Stimulated activated naive B cell treated with anti-CD40 and anti-IgM and Interleukin-4, amounts not matched to agents 10 μg/mL and 1 μg/mL and 100 μg/mL, for 72 hours (primary cell): Measurements from ENCODE around the gene OVOL2.
A peak's percentile ranks its signal among the peaks of the same experiment; 100 is the strongest.

ENCODE experiments used
- ATAC-seq, 2 donors: fragments of 150-1000 bp; cut with Tn5 transposase; replicated peaks; 2 replicates each; pipeline ENCODE4 v1.10.0; 2021; ENCODE audit warnings: moderate library complexity in 1 of 2
- DNase-seq: peaks from one replicate; pipeline ENCODE4 v3.0.0; 2021
- H3K27ac Mint-ChIP-seq: one replicate; pipeline ENCODE4 v1.8.0; 2022; ENCODE audit warnings: mild to moderate bottlenecking, mixed read lengths
- H3K27me3 Mint-ChIP-seq, 2 donors: one replicate each; pipeline ENCODE4 v1.8.0; 2022; ENCODE audit warnings: mixed read lengths in 2 of 2
- H3K36me3 Mint-ChIP-seq, 2 donors: one replicate each; pipeline ENCODE4 v1.8.0; 2022; ENCODE audit warnings: mixed read lengths in 2 of 2, mild to moderate bottlenecking in 1 of 2
- H3K4me1 Mint-ChIP-seq, 2 donors: one replicate each; pipeline ENCODE4 v1.8.0; 2022; ENCODE audit warnings: mixed read lengths in 2 of 2, mild to moderate bottlenecking in 1 of 2
- H3K4me3 Mint-ChIP-seq, 2 donors: one replicate each; pipeline ENCODE4 v1.8.0; 2022; ENCODE audit warnings: mild to moderate bottlenecking in 2 of 2, mixed read lengths in 2 of 2, moderate library complexity in 1 of 2
- H3K9me3 Mint-ChIP-seq, 2 donors: one replicate each; pipeline ENCODE4 v1.8.0; 2022; ENCODE audit warnings: mixed read lengths in 2 of 2, mild to moderate bottlenecking in 1 of 2

OVOL2 gene

GRCh38 chr20:18079756-18080353 lies 22.1 kb upstream of the OVOL2 start:
- no peak overlapping the region for H3K27ac Mint-ChIP-seq
- H3K4me3 Mint-ChIP-seq, result no peak overlapping the region
- H3K27me3 Mint-ChIP-seq, result peaks cover 15 to 16% of the 10 kb centered on the region in 2 donors
- no peaks in the 10 kb centered on the region for H3K9me3 Mint-ChIP-seq
- H3K36me3 Mint-ChIP-seq, result no peaks in the 10 kb centered on the region
- no peak for DNase-seq
- no peak for ATAC-seq
- no peaks in the 10 kb centered on the region for H3K4me1 Mint-ChIP-seq

GRCh38 chr20:18077157-18077556 lies 19.4 kb upstream of the OVOL2 start:
- no peak for ATAC-seq
- Mint-ChIP-seq H3K36me3 (no peaks in the 10 kb centered on the region), H3K4me1 (no peaks in the 10 kb centered on the region), H3K4me3 (no peak overlapping the region), H3K27ac (no peak overlapping the region), H3K27me3 (peaks cover 36 to 38% of the 10 kb centered on the region in 2 donors), H3K9me3 (no peaks in the 10 kb centered on the region)
- no peak for DNase-seq

DNA sequence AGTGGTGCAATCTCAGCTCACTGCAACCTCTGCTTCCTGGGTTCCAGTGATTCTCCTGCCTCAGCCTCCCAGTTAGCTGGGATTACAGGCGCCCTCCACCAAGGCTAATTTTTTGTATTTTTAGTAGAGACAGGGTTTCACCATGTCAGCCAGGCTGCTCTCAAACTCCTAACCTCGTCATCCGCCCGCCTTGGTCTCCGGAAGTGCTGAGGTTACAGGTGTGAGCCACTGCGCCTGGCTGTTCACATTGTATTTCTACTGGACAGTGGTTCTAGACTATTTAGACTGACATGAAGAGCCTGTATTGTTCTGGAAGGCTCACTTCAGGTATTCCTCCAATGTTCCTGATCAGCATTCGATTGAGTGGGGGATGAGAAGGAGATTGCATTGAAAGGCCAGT lies 14.8 kb upstream of the OVOL2 start:
- peaks cover 43 to 50% of the 10 kb centered on the region in 2 donors for H3K27me3 Mint-ChIP-seq
- no peak overlapping the region for H3K27ac Mint-ChIP-seq
- no peak overlapping the region for H3K4me3 Mint-ChIP-seq
- no peaks in the 10 kb centered on the region for H3K4me1 Mint-ChIP-seq
- ATAC-seq (no peak), DNase-seq (no peak)
- H3K9me3 Mint-ChIP-seq, result no peaks in the 10 kb centered on the region
- H3K36me3 Mint-ChIP-seq, result no peaks in the 10 kb centered on the region

DNA sequence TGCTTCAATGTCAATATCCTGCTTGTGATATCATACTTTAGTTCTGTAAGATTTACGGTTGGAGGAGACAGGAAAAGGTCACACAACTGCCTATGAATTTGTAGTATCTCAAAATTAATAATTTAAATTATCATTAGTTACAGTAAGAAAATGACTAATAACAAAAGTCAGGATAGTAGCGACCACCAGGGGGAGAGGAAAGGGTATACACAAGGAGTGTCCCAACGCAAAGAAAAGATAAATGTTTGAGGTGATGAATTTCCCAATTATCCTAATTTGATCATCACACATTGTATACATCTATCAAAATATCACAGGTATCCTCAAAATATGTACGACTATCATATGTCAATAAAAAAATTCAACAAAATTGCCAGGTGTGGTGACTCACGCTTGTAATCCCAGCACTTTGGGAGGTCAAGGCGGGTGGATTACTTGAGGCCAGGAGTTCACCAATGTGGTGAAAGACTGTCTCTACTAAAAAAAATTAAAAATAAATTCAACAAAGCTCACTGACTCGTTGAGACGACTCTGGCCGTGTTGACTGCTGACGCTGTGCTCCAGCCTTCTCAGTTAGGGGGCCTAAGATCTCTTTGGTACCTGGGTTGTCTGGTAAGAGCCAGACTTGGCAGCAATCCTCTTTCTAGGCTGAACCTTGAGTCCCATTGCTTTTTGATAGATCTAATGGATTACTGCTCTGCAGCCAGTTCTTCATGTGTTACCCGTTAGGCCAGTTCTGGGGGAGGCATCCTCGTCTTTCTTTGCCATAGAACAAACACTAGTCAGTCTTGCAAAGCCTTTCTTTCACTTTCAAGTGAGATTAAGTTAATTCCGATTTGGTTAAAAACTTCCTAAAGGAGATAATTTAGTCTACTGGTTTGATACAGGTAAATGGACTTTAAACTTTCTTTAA lies 9.0 kb upstream of the OVOL2 start:
- H3K4me3 Mint-ChIP-seq, result no peak overlapping the region
- H3K27me3 Mint-ChIP-seq, result peaks cover 23 to 29% of the 10 kb centered on the region in 2 donors
- no peak for ATAC-seq
- no peaks in the 10 kb centered on the region for H3K4me1 Mint-ChIP-seq
- no peak for DNase-seq
- H3K36me3 Mint-ChIP-seq, result no peaks in the 10 kb centered on the region
- no peaks in the 10 kb centered on the region for H3K9me3 Mint-ChIP-seq
- no peak overlapping the region for H3K27ac Mint-ChIP-seq

- Mint-ChIP-seq H3K36me3 (no peaks in the 10 kb centered on the region), H3K27ac (no peak overlapping the region), H3K27me3 (peaks cover 32 to 36% of the 10 kb centered on the region in 2 donors), H3K9me3 (no peaks in the 10 kb centered on the region), H3K4me1 (peaks cover 2 to 7% of the 10 kb centered on the region in 2 donors), H3K4me3 (no peak overlapping the region)
- DNase-seq, result no peak
- ATAC-seq, result no peak
These were observed 6.0 kb upstream of the OVOL2 start for GRCh38 chr20:18063676-18064075.

DNA sequence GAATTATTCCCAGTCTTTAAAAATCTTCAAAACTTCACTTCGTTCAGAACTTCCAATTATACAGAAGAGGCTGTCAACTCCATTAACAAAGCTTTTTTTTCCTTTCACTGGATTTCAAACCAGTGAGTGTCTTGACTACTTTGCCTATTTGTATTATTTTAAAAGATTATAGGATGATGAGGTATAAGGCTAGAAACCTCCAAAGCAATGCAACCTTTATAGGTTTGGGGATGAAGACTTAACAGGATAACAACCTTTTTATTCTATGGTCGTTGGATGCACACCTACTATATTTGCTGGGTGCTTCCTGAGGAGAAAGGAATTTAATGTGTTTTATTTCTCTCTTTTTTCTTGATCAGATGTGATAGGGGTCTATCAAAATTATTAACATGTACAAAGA lies 1.9 kb upstream of the OVOL2 start:
- Mint-ChIP-seq H3K9me3 (no peaks in the 10 kb centered on the region), H3K36me3 (peaks cover 0 to 2% of the 10 kb centered on the region in 2 donors), H3K4me1 (peaks cover 11 to 31% of the 10 kb centered on the region in 2 donors), H3K27me3 (peaks cover 41 to 64% of the 10 kb centered on the region in 2 donors), H3K4me3 (no peak overlapping the region), H3K27ac (no peak overlapping the region)
- ATAC-seq (no peak), DNase-seq (no peak)

DNA sequence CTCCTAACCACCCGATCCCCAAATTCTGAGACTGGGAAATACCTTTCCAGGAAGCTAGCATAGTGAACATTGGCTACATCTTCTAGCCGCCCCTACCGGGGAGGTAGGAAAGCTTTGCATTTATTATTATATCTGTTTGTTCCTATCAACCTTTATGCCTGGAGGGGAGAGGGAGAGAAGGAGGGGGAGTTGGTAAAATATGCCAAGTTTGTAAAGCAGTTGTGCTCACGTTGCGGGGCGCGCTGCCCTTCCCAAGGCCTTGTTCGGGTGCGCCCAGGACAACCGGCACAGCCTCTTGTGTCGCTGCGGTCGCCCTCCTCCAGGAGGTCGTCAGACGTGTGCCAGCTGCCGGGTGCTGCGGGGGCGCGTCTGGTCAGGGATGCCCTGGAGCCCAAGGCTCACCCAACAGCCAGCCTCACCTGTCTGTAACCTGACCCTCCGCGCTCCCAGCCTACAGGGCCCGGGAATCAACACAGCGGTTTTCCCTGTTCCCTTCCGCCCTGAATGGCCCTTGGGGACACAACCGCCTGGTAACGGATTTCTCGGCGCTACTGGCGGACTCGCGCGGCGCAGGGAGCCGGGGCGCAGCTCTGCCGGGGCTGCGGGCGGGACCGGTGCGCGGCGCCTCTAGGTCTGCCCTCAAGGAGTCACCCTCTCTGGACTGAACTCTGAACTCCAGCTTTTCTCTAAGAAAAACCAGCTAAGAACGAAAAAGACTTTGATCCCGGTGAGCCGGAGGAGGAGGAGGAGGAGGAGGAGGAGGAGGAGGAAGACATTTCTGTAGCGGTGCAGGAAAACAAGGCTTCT lies 1.1 kb upstream of the OVOL2 start:
- H3K4me3 Mint-ChIP-seq, result peak overlapping the region; percentile 66 to 74
- ATAC-seq (no peak), DNase-seq (no peak)
- H3K4me1 Mint-ChIP-seq, result peaks cover 11 to 31% of the 10 kb centered on the region in 2 donors
- H3K27ac Mint-ChIP-seq, result peak overlapping the region; percentile 27
- peaks cover 0 to 2% of the 10 kb centered on the region in 2 donors for H3K36me3 Mint-ChIP-seq
- H3K9me3 Mint-ChIP-seq, result no peaks in the 10 kb centered on the region
- H3K27me3 Mint-ChIP-seq, result peaks cover 49 to 72% of the 10 kb centered on the region in 2 donors

GRCh38 chr20:18057994-18058349 lies 256 bp upstream of the OVOL2 start:
- ATAC-seq, result no peak
- Mint-ChIP-seq H3K4me1 (peaks cover 11 to 31% of the 10 kb centered on the region in 2 donors), H3K9me3 (no peaks in the 10 kb centered on the region), H3K27ac (no peak overlapping the region), H3K36me3 (peaks cover 0 to 2% of the 10 kb centered on the region in 2 donors), H3K27me3 (peaks cover 52 to 73% of the 10 kb centered on the region in 2 donors), H3K4me3 (peak overlapping the region in 1 of 2 donors; percentile 74)
- no peak for DNase-seq

DNA sequence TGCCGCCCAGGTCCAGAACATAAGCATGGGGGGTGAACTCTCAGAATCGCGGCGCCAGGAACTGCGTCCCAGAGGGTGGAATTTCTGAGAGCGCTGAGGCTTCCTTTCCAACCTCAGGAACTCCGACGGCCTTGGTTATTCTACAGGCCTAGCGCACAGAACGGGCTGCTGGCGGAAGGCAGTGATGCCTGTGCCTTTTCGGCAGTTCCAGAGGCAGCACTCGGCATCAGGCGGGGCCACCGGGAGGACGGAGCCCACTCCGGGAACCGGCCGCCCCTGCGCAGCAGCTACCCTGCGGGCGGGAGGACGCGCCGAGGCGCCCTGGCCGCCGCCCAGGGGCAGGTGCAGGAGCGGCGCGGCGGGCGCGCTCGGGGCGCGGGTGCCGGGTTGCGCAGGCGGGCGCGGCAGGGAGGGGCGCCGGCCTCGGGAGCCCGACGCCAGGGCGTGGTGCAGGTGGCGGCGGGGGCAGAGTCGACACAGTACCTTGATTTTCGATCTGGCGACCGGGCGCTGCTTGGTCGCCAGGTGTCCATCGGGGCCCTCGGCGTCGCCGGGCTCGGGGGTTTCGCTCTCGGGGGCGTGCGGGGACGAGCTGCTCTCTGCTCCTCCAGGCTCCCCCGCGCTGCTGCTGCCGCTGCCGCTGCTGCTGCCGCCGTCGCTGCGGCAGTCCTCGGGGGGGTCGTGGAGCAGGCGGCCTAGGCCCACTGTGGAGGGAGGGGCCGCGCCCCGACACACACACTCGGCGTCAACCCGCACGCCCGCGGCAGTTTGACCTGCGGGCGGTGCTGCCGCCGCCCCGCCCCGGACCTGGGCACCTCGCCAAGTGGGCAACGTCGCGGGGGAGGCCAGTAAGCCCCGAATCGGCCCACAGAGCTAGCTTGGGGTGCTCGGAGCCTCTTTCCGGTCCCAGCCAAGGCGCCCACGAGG lies 1.3 kb downstream of the OVOL2 start:
- ATAC-seq, result peak; percentile 46 to 60
- DNase-seq, result no peak

DNA sequence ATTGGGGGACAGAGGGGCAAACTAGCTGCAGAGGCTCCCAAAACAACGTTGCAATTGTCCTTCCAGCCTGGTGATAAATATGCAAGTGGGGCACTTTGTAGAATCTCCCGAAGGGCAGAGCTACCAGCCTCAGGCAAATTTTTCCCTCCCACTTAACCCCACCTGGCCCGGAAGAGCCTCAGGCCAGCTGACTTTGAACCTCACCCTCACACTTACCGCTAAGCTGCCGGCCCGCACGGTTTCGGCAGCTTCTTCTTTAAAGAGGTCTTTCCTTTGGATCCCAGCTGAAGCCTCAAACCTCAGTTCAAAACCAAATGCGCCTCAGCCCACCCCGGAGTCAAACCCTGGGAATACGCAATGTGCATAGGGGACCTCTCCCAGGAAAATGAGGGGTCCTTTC lies 2.5 kb downstream of the OVOL2 start:
- H3K27me3 Mint-ChIP-seq, result peaks cover 64 to 73% of the 10 kb centered on the region in 2 donors
- H3K4me1 Mint-ChIP-seq, result peaks cover 11 to 31% of the 10 kb centered on the region in 2 donors
- no peak overlapping the region for H3K4me3 Mint-ChIP-seq
- H3K9me3 Mint-ChIP-seq, result no peaks in the 10 kb centered on the region
- peaks cover 0 to 2% of the 10 kb centered on the region in 2 donors for H3K36me3 Mint-ChIP-seq
- DNase-seq (no peak), ATAC-seq (no peak)
- H3K27ac Mint-ChIP-seq, result no peak overlapping the region

More for the DNA sequence above, 1.3 kb downstream of the OVOL2 start:
- H3K4me1 Mint-ChIP-seq, result peaks cover 11 to 31% of the 10 kb centered on the region in 2 donors
- no peaks in the 10 kb centered on the region for H3K9me3 Mint-ChIP-seq
- peaks cover 0 to 2% of the 10 kb centered on the region in 2 donors for H3K36me3 Mint-ChIP-seq
- H3K27ac Mint-ChIP-seq, result peak overlapping the region; percentile 75
- peak overlapping the region; percentile 79 to 83 for H3K4me3 Mint-ChIP-seq
- H3K27me3 Mint-ChIP-seq, result peaks cover 58 to 76% of the 10 kb centered on the region in 2 donors

GRCh38 chr20:18052856-18053255 lies 4.9 kb downstream of the OVOL2 start:
- H3K9me3 Mint-ChIP-seq, result no peaks in the 10 kb centered on the region
- H3K4me1 Mint-ChIP-seq, result peaks cover 7 to 16% of the 10 kb centered on the region in 2 donors
- peaks cover 47 to 49% of the 10 kb centered on the region in 2 donors for H3K27me3 Mint-ChIP-seq
- ATAC-seq, result no peak
- no peak overlapping the region for H3K27ac Mint-ChIP-seq
- no peak overlapping the region for H3K4me3 Mint-ChIP-seq
- peaks cover 0 to 2% of the 10 kb centered on the region in 2 donors for H3K36me3 Mint-ChIP-seq
- DNase-seq, result no peak

- Mint-ChIP-seq H3K4me1 (peaks cover 1 to 4% of the 10 kb centered on the region in 2 donors), H3K27me3 (peaks cover 36 to 39% of the 10 kb centered on the region in 2 donors), H3K4me3 (no peak overlapping the region), H3K9me3 (no peaks in the 10 kb centered on the region), H3K36me3 (no peaks in the 10 kb centered on the region), H3K27ac (no peak overlapping the region)
- ATAC-seq (no peak), DNase-seq (no peak)
These were observed 7.1 kb downstream of the OVOL2 start for GRCh38 chr20:18050628-18051027.

GRCh38 chr20:18048176-18048575 lies 9.5 kb downstream of the OVOL2 start:
- no peaks in the 10 kb centered on the region for H3K9me3 Mint-ChIP-seq
- no peak for DNase-seq
- no peaks in the 10 kb centered on the region for H3K36me3 Mint-ChIP-seq
- H3K4me3 Mint-ChIP-seq, result no peak overlapping the region
- ATAC-seq, result peak in 1 of 2 donors; percentile 27
- H3K27ac Mint-ChIP-seq, result no peak overlapping the region
- H3K27me3 Mint-ChIP-seq, result peaks cover 20 to 30% of the 10 kb centered on the region in 2 donors
- H3K4me1 Mint-ChIP-seq, result peaks cover 0 to 1% of the 10 kb centered on the region in 2 donors
